HepG2 (cell line): Measurements from ENCODE around the gene NUP155. TPM values are rescaled to one million over a fixed set of nuclear protein-coding genes. Genes with fewer than 3 reads are reported as not detected.

ENCODE experiments used
- ATAC-seq: fragments of 200-7000 bp; cut with Tn5 transposase; 3 replicates; pipeline ENCODE4 v1.9.1; 2020; ENCODE audit warnings: mild to moderate bottlenecking, moderate library complexity
- BruUV-seq: library from RNA; stranded (reverse); fragments of 400-500 nt; replicated peaks from 2 replicates; lab custom pipeline; 2021; lab: Mats Ljungman, UMichigan
- CTCF ChIA-PET: fragments of 300-600 bp; formaldehyde crosslinking; extraction: SDS; loops from one replicate; lab custom pipeline; 2021; ENCODE audit warnings: low total read pairs, inconsistent platforms, low intra/inter-chr PET ratio; lab: Yijun Ruan, JAX
- POLR2A ChIA-PET: fragments of 350-600 bp; sonication (Branson Sonifier 250); formaldehyde crosslinking; loops from one replicate; lab custom pipeline; 2020; ENCODE audit warnings: antibody characterized with exemption, inconsistent platforms; lab: Yijun Ruan, JAX
- DNase-seq: peaks from one replicate; pipeline ENCODE4 v3.0.0-alpha.2; 2015; ENCODE audit warnings: low spot score
- FAIRE-seq: peaks from 3 replicates; lab custom pipeline; 2011; peaks lifted over from hg19 to GRCh38; lab: Jason Lieb, UNC
- H2AFZ ChIP-seq: one replicate; pipeline ENCODE4 v1.6.1; 2011; ENCODE audit warnings: low read length, inconsistent platforms
- H3K27ac ChIP-seq: fragments of 300-600 bp; 3 replicates; pipeline ENCODE4 v1.8.0; 2011; ENCODE audit warnings: mixed run types, mild to moderate bottlenecking, mixed read lengths, low read length, inconsistent platforms; ENCODE audit not compliant: insufficient read depth; ENCODE audit errors: extremely low read length
- H3K27me3 ChIP-seq, 2 experiments: fragments of 200-600 bp in 1 of 2; 2 replicates in 1 of 2; 3 replicates in 1 of 2; pipeline versions ENCODE4 v1.6.0 to v1.8.0; 2011; ENCODE audit warnings: low read length in 2 of 2, mild to moderate bottlenecking in 2 of 2, moderate library complexity in 2 of 2, inconsistent platforms in 1 of 2; ENCODE audit not compliant: insufficient read depth in 2 of 2, control insufficient read depth in 1 of 2
- H3K36me3 ChIP-seq, 2 experiments: fragments of 200-600 bp in 1 of 2; replicated peaks in 1 of 2; 2 replicates in 1 of 2; 3 replicates in 1 of 2; pipeline versions ENCODE4 v1.5.1 to v1.8.0; 2011; ENCODE audit warnings: low read length in 2 of 2, inconsistent platforms in 1 of 2; ENCODE audit not compliant: insufficient read depth in 2 of 2, control insufficient read depth in 1 of 2
- H3K4me1 ChIP-seq: 2 replicates; pipeline ENCODE4 v1.5.1; 2012; ENCODE audit warnings: low read length, inconsistent platforms; ENCODE audit not compliant: insufficient read depth
- H3K4me2 ChIP-seq: 2 replicates; pipeline ENCODE4 v1.6.0; 2011; ENCODE audit warnings: low read depth, low read length, inconsistent platforms
- H3K4me3 ChIP-seq, 3 experiments: fragments of 200-600 bp in 1 of 3; sonication (generic), shearing (Covaris generic) in 1 of 3; replicated peaks in 1 of 3; 2 replicates each; pipeline ENCODE4 v1.5.1; 2011 to 2016; ENCODE audit warnings: low read length in 3 of 3, inconsistent platforms in 2 of 3, low read depth in 2 of 3, mild to moderate bottlenecking in 2 of 3, control low read depth in 1 of 3, mixed read lengths in 1 of 3; ENCODE audit not compliant: insufficient read depth in 1 of 3
- H3K79me2 ChIP-seq: one replicate; pipeline ENCODE4 v1.6.1; 2011; ENCODE audit warnings: low read length, inconsistent platforms; ENCODE audit not compliant: insufficient read depth
- H3K9ac ChIP-seq: 2 replicates; pipeline ENCODE4 v1.6.0; 2011; ENCODE audit warnings: mild to moderate bottlenecking, low read depth, low read length, inconsistent platforms; ENCODE audit not compliant: insufficient read depth
- H3K9me3 ChIP-seq: 2 replicates; pipeline ENCODE4 v1.5.1; 2012; ENCODE audit warnings: mild to moderate bottlenecking, low read length
- H4K20me1 ChIP-seq: 2 replicates; pipeline ENCODE4 v1.6.0; 2011; ENCODE audit warnings: inconsistent platforms, mild to moderate bottlenecking, low read length, moderate library complexity; ENCODE audit not compliant: insufficient read depth
- ATF7 ChIP-seq, 2 experiments: fragments of 450-650 bp in 1 of 2; sonication (generic) in 1 of 2; formaldehyde crosslinking in 1 of 2; IDR thresholded peaks; 2 replicates each; pipeline versions ENCODE4 v1.4.0 to v1.6.1; 2016 to 2020; ENCODE audit warnings: antibody characterized with exemption in 1 of 2, mild to moderate bottlenecking in 1 of 2, missing genetic modification reagents in 1 of 2
- KDM4B ChIP-seq: sonication (generic); formaldehyde crosslinking; IDR thresholded peaks from 2 replicates; pipeline ENCODE4 v1.4.0; 2020; ENCODE audit warnings: missing genetic modification reagents
- PAF1 ChIP-seq: IDR thresholded peaks from 2 replicates; pipeline ENCODE4 v1.6.1; 2016; ENCODE audit warnings: missing genetic modification reagents, missing compliant biosample characterization
- PPARG ChIP-seq: conservative IDR thresholded peaks from 2 replicates; pipeline ENCODE4 v1.6.1; 2016; ENCODE audit warnings: missing biosample characterization, missing genetic modification reagents
- SKIL ChIP-seq: sonication (generic); formaldehyde crosslinking; IDR thresholded peaks from 2 replicates; pipeline ENCODE4 v1.8.0; 2022; ENCODE audit warnings: missing genetic modification reagents, mild to moderate bottlenecking, moderate library complexity, borderline replicate concordance
- in situ Hi-C: cut with HindIII; loops from 2 replicates; pipeline ENCODE4 v1.10.0; 2017; ENCODE audit warnings: low pct_unique_long_range_greater_than_20kb; ENCODE audit not compliant: extremely low pct_ligation_motif_present
- intact Hi-C: fragments of 100-400 bp; cut with micrococcal nuclease; formaldehyde crosslinking; loops from one replicate; pipeline ENCODE4 v1.10.0; 2022; ENCODE audit not compliant: unreplicated experiment
- polyA plus RNA-seq, 8 experiments: library from polyadenylated mRNA; depleted of rRNA in 3 of 8; stranded (reverse) in 7 of 8; unstranded in 1 of 8; fragments of >200 nt; fragmentation: Illumina TruSeq in 4 of 8; extraction: Trizol in 4 of 8; gene quantifications; 2 replicates each; pipeline versions ENCODE4 v1.2.1 to v1.2.3, GENCODE V29; 2011 to 2016; ENCODE audit warnings: low read depth in 4 of 8, missing spikeins in 1 of 8, mixed read lengths in 1 of 8; ENCODE audit not compliant: insufficient read depth in 1 of 8
- total RNA-seq, 5 experiments: library from RNA; depleted of rRNA; stranded (reverse); fragments of >200 nt; fragmentation: Illumina TruSeq; extraction: Trizol; gene quantifications; 2 replicates each; pipeline ENCODE4 v1.2.3, GENCODE V29; 2016; ENCODE audit warnings: low read depth in 1 of 5
- TF ChIP-seq, protein P1 (sequence below): sonication (generic); formaldehyde crosslinking; IDR thresholded peaks from 2 replicates; pipeline ENCODE4 v1.5.0; 2020; ENCODE audit warnings: mild to moderate bottlenecking, missing genetic modification reagents

NUP155 gene
- total and polyA plus RNA-seq, 2 of the 13 experiments (the other 11 are each of a cell fraction or from before 2014, with no cell fraction given): 13.0 to 57.4 TPM

GRCh38 chr5:37326536-37326935, 44.4 kb downstream of the NUP155 start:
- FAIRE-seq: no peak
- ChIA-PET CTCF (no interaction called here), POLR2A (no interaction called here)
- Histone ChIP-seq H3K36me3 (peaks cover 16 to 86% of the 10 kb centered on the region in 2 experiments), H3K27me3 (no peaks in the 10 kb centered on the region), H3K9me3 (no peaks in the 10 kb centered on the region), H4K20me1 (no peaks in the 10 kb centered on the region), H3K4me2 (no peak overlapping the region), H3K9ac (no peak overlapping the region), H2AFZ (no peak overlapping the region), H3K27ac (no peak overlapping the region), H3K4me1 (no peaks in the 10 kb centered on the region), H3K79me2 (no peaks in the 10 kb centered on the region)
- intact Hi-C loops (no loop called here), in situ Hi-C loops (no loop called here)
- ATAC-seq: no peak; the same call in 2 of the 3 replicates
- TF ChIP-seq PAF1 (CRISPR knock-in tag): no peak
- no peak for TF ChIP-seq SKIL (CRISPR knock-in tag)
- no peak for TF ChIP-seq KDM4B
- no peak for TF ChIP-seq PPARG
- TF ChIP-seq ATF7 (IDR thresholded peaks at IDR 0.05): no peak
- TF ChIP-seq ATF7 (CRISPR knock-in tag; IDR thresholded peaks at IDR 0.05): no peak
- TF ChIP-seq, protein P1, sequence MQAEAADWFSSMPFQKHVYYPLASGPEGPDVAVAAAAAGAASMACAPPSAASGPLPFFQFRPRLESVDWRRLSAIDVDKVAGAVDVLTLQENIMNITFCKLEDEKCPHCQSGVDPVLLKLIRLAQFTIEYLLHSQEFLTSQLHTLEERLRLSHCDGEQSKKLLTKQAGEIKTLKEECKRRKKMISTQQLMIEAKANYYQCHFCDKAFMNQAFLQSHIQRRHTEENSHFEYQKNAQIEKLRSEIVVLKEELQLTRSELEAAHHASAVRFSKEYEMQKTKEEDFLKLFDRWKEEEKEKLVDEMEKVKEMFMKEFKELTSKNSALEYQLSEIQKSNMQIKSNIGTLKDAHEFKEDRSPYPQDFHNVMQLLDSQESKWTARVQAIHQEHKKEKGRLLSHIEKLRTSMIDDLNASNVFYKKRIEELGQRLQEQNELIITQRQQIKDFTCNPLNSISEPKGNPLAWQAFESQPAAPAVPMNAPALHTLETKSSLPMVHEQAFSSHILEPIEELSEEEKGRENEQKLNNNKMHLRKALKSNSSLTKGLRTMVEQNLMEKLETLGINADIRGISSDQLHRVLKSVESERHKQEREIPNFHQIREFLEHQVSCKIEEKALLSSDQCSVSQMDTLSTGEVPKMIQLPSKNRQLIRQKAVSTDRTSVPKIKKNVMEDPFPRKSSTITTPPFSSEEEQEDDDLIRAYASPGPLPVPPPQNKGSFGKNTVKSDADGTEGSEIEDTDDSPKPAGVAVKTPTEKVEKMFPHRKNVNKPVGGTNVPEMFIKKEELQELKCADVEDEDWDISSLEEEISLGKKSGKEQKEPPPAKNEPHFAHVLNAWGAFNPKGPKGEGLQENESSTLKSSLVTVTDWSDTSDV: no peak
- TF ChIP-seq, all 625 proteins: peak for 0
- no peak for DNase-seq
- H3K4me3 ChIP-seq: no peak overlapping the region
- BruUV-seq: TSS peak; percentile 55
